Mesothelial cell of epicardium (in vitro differentiated cells): Measurements from ENCODE around the gene CCDC63. TPM values are rescaled to one million over a fixed set of nuclear protein-coding genes. Genes with fewer than 3 reads are reported as not detected.

Experiments used
- DNase-seq, 2 experiments: peaks; one replicate each; pipeline ENCODE4 v3.0.0; 2021; ENCODE audit warnings: low spot score in 2 of 2; ENCODE audit not compliant: unreplicated experiment in 2 of 2
- H3K27ac Mint-ChIP-seq: 2 replicates; pipeline ENCODE4 v1.8.0; 2021; ENCODE audit warnings: mixed read lengths
- H3K27me3 Mint-ChIP-seq: 2 replicates; pipeline ENCODE4 v1.8.0; 2021; ENCODE audit warnings: low read depth, mixed read lengths
- H3K36me3 Mint-ChIP-seq: 2 replicates; pipeline ENCODE4 v1.8.0; 2021; ENCODE audit warnings: mixed read lengths
- H3K4me1 Mint-ChIP-seq: 2 replicates; pipeline ENCODE4 v1.8.0; 2021; ENCODE audit warnings: mixed read lengths
- H3K4me3 Mint-ChIP-seq: 2 replicates; pipeline ENCODE4 v1.8.0; 2021; ENCODE audit warnings: mild to moderate bottlenecking, moderate library complexity, mixed read lengths
- H3K9me3 Mint-ChIP-seq: 2 replicates; pipeline ENCODE4 v1.8.0; 2021; ENCODE audit warnings: mixed read lengths
- total RNA-seq: library from RNA; stranded (reverse); gene quantifications from 3 replicates; pipeline ENCODE4 v1.2.1, GENCODE V29; 2021
- TF ChIP-seq, protein P1 (sequence below): fragments of 200-600 bp; sonication (generic); IDR thresholded peaks from one replicate; pipeline ENCODE4 v1.5.0; 2021; ENCODE audit warnings: antibody characterized with exemption; ENCODE audit not compliant: unreplicated experiment

Gene CCDC63
- total RNA-seq = not detected in 3 replicates

DNA sequence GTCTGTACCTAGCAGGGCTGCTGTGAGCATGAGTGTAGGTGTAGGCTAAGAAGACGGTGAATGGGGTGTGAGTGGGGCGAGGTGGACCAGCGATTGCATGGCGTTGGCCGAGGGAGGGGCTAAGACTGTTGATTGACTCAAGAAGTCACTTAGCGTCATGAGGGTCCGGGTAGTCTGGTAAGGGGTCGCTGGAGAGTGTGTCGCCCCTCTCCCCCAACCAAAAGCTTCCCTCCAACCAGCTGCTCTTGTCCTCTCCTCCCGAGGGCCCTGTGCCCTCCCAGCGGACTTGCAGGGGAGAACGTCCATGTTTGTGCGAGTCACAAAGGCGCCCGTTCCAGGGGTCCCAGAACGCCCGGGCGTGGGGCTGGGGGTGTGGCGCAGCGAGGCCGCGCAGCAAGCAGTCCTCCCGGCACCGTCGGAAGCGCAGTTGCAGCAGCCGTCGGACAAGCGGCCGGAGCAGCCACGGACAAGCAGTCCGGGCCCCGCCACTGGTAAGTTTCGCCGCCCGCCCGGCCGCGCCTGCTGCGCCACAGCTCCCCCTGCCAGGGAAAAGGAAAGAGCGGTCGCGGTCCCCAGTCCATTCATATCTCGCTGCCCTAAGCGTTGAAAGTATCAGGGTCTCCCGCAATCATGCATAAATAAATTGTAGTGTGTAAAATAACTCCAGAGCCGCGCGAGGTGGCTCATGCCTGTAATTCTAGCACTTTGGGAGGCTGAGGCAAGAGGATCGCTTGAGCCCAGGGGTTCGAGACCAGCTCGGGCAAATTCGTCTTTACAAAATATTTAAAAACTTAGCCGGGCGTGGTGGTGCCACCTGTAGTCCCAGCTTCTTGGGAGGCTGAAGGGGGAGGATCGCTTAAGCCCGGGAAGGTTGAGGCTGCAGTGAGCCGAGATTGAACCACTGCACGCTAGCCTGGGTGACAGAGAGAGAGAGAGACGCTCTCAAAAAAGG is at the start of gene CCDC63:
Gene CCDC63, plus strand, starts transcription at position 373 of the 952 bp plus-strand sequence. CDS start 5,968 bp downstream, outside the sequence.
- Mint-ChIP-seq H3K27me3 (peaks cover 78% of the 10 kb centered on the region), H3K36me3 (no peaks in the 10 kb centered on the region), H3K4me1 (peaks cover 4% of the 10 kb centered on the region), H3K4me3 (peak within 1 kb of the TSS; percentile 69), H3K27ac (no peak within 1 kb of the TSS), H3K9me3 (no peaks in the 10 kb centered on the region)
- TF ChIP-seq, protein P1, sequence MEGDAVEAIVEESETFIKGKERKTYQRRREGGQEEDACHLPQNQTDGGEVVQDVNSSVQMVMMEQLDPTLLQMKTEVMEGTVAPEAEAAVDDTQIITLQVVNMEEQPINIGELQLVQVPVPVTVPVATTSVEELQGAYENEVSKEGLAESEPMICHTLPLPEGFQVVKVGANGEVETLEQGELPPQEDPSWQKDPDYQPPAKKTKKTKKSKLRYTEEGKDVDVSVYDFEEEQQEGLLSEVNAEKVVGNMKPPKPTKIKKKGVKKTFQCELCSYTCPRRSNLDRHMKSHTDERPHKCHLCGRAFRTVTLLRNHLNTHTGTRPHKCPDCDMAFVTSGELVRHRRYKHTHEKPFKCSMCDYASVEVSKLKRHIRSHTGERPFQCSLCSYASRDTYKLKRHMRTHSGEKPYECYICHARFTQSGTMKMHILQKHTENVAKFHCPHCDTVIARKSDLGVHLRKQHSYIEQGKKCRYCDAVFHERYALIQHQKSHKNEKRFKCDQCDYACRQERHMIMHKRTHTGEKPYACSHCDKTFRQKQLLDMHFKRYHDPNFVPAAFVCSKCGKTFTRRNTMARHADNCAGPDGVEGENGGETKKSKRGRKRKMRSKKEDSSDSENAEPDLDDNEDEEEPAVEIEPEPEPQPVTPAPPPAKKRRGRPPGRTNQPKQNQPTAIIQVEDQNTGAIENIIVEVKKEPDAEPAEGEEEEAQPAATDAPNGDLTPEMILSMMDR = no peak
- peak; percentile 43 to 77 for DNase-seq

DNA sequence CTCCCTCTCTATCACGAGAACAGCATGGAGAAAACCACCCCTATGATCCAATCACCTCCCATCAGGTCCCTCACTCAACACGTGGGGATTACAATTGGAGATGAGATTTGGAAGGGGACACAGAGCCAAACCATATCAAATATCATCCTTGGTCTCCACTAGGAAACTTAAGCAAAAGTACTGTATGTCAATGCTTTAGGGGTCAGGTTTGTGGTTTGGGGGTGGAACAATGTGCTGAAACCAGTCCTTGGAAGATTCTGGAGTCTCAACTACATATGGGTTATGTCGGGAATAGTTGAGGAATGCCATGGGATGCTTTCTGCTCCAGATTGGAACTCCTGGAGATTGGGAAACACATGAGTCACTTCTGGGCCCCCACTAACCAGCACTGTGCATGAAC is 48.3 kb upstream of the CCDC63 start:
- Mint-ChIP-seq H3K27ac (no peak overlapping the region), H3K27me3 (no peaks in the 10 kb centered on the region), H3K4me1 (no peaks in the 10 kb centered on the region), H3K4me3 (no peak overlapping the region), H3K36me3 (no peaks in the 10 kb centered on the region), H3K9me3 (peaks cover 15% of the 10 kb centered on the region)
- no peak for DNase-seq
- TF ChIP-seq, protein P1 = no peak

DNA sequence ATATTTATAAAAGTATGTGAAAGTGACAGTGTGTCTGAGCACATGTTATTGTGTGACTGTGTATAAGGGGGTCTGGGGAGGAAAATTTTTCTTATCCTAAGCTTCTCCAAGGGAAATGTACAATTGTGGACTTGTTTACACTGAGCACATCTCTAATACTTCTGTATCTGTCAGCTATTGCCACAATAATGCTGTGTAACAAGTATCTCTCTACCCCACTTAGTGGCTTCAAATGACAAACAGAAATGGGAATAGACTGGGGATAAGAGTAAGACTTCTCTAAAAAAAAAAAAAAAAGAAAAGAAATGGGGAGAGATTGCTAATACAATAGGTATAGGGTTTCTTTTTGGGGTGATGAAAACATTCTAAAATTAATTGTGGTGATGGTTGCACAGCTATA is 44.3 kb upstream of the CCDC63 start:
- no peaks in the 10 kb centered on the region for H3K27me3 Mint-ChIP-seq
- peaks cover 24% of the 10 kb centered on the region for H3K9me3 Mint-ChIP-seq
- no peaks in the 10 kb centered on the region for H3K36me3 Mint-ChIP-seq
- no peak overlapping the region for H3K27ac Mint-ChIP-seq
- H3K4me3 Mint-ChIP-seq = no peak overlapping the region
- no peaks in the 10 kb centered on the region for H3K4me1 Mint-ChIP-seq
- no peak for DNase-seq
- TF ChIP-seq, protein P1 = no peak

DNA sequence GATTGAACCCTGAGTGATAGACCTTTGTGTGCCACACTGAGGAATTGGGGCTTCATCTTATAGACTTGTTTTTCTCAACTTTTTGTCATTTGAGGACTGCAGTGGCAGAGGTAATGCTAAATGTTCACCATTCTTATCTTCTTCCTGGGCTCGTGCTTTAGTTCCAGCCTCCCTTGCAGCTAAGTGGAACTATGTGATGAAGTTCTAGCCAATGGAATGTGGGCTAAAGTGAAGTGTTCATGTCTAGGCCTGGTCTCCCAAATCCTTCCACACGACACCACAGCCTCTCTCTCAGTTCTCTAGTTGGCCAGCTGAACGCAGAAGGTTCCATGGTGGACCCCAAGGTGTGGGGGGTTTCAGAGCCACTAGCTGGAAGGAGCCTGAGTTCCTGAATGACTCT is 42.4 kb upstream of the CCDC63 start:
- Mint-ChIP-seq H3K4me3 (no peak overlapping the region), H3K36me3 (no peaks in the 10 kb centered on the region), H3K9me3 (peaks cover 24% of the 10 kb centered on the region)

DNA sequence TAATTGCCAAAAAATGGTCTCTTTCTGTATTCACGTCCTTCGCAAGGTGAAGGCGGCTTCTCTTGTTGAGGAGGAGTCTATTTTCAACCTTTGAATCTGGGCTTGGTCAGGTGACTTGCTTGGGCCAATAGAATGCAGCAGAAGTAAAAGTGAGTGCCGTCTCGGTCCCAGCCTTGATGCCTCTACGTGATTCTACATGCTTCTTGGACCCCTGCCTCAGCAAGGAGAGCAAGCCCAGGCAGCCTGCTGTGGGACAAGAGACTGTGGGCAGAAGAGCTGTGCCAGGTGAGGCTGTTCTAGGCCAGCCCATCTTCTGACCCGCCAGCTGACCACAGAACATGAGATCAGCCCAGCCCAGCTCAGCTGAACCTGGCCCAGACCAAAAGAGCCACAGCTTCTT is 39.1 kb upstream of the CCDC63 start:
- peaks cover 32% of the 10 kb centered on the region for H3K27me3 Mint-ChIP-seq

More for the DNA sequence above, 42.4 kb upstream of the CCDC63 start:
- Mint-ChIP-seq H3K4me1 (no peaks in the 10 kb centered on the region), H3K27me3 (peaks cover 4% of the 10 kb centered on the region), H3K27ac (no peak overlapping the region)
- no peak for DNase-seq
- TF ChIP-seq, protein P1 = no peak

More for the DNA sequence above, 39.1 kb upstream of the CCDC63 start:
- H3K9me3 Mint-ChIP-seq = peaks cover 11% of the 10 kb centered on the region
- TF ChIP-seq, protein P1 = no peak
- no peaks in the 10 kb centered on the region for H3K4me1 Mint-ChIP-seq
- H3K4me3 Mint-ChIP-seq = no peak overlapping the region
- no peak overlapping the region for H3K27ac Mint-ChIP-seq
- no peak for DNase-seq
- H3K36me3 Mint-ChIP-seq = no peaks in the 10 kb centered on the region
